Common myeloid progenitor, CD34-positive (primary cell): ENCODE results near the gene KCNN3.

ENCODE experiments used
- CTCF ChIA-PET: fragments of 350-600 bp; sonication (Branson Sonifier 250); formaldehyde crosslinking; loops from one replicate; lab custom pipeline; 2021; ENCODE audit warnings: antibody characterized with exemption; lab: Charles Lee
- POLR2A ChIA-PET: fragments of 350-600 bp; sonication (Branson Sonifier 250); formaldehyde crosslinking; loops from one replicate; lab custom pipeline; 2021; ENCODE audit warnings: antibody characterized with exemption; lab: Charles Lee
- DNase-seq, 3 donors: peaks; one replicate each; pipeline versions ENCODE4 v3.0.0 to v3.0.0-alpha.2; 2013
- H3K27ac ChIP-seq, 2 experiments: 1 replicate in 1 of 2; 2 replicates in 1 of 2; pipeline ENCODE4 v1.7.0; 2013; ENCODE audit warnings: inconsistent platforms in 2 of 2, low read length in 2 of 2, mild to moderate bottlenecking in 2 of 2, low read depth in 1 of 2, moderate library complexity in 1 of 2; ENCODE audit not compliant: severe bottlenecking in 2 of 2, insufficient read depth in 1 of 2, poor library complexity in 1 of 2
- H3K27me3 ChIP-seq, 5 experiments: replicated peaks in 2 of 5; 1 replicate in 3 of 5; 2 replicates in 2 of 5; pipeline versions ENCODE4 v1.6.1 to v1.7.0; 2013; ENCODE audit warnings: low read length in 4 of 5, mild to moderate bottlenecking in 2 of 5, moderate library complexity in 2 of 5, inconsistent platforms in 1 of 5; ENCODE audit not compliant: insufficient read depth in 5 of 5, control insufficient read depth in 4 of 5
- H3K36me3 ChIP-seq, 4 experiments: 1 replicate in 2 of 4; 2 replicates in 2 of 4; pipeline versions ENCODE4 v1.6.1 to v1.7.0; 2013; ENCODE audit warnings: low read length in 3 of 4, control low read depth in 1 of 4, mild to moderate bottlenecking in 1 of 4; ENCODE audit not compliant: control insufficient read depth in 4 of 4, insufficient read depth in 4 of 4
- H3K4me1 ChIP-seq, 4 experiments: 1 replicate in 3 of 4; 2 replicates in 1 of 4; pipeline versions ENCODE4 v1.6.1 to v1.7.1; 2013; ENCODE audit warnings: low read length in 3 of 4, mild to moderate bottlenecking in 3 of 4, control low read depth in 1 of 4, inconsistent platforms in 1 of 4, moderate library complexity in 1 of 4; ENCODE audit not compliant: control insufficient read depth in 4 of 4, insufficient read depth in 4 of 4; ENCODE audit errors: control extremely low read depth in 1 of 4
- H3K4me3 ChIP-seq, 7 experiments: 1 replicate in 4 of 7; 2 replicates in 3 of 7; pipeline versions ENCODE4 v1.5.1 to v1.7.0; 2013; ENCODE audit warnings: mild to moderate bottlenecking in 7 of 7, low read length in 6 of 7, moderate library complexity in 6 of 7, inconsistent platforms in 2 of 7, low read depth in 2 of 7, control low read depth in 1 of 7; ENCODE audit not compliant: insufficient read depth in 4 of 7, control insufficient read depth in 1 of 7; ENCODE audit errors: extremely low read depth in 1 of 7
- H3K9me3 ChIP-seq, 5 experiments: 1 replicate in 4 of 5; 2 replicates in 1 of 5; pipeline versions ENCODE4 v1.6.1 to v1.7.1; 2013; ENCODE audit warnings: low read length in 4 of 5, mild to moderate bottlenecking in 2 of 5, inconsistent platforms in 1 of 5, low read depth in 1 of 5, moderate library complexity in 1 of 5; ENCODE audit not compliant: control insufficient read depth in 4 of 5, insufficient read depth in 2 of 5; ENCODE audit errors: control extremely low read depth in 1 of 5
- WGBS: methylation state at CpG from one replicate; pipeline ENCODE4 v1.1.5; 2013; ENCODE audit not compliant: insufficient coverage; 5-methylcytosine and 5-hydroxymethylcytosine counted together

KCNN3 gene

GRCh38 chr1:154865442-154866256 is 4.4 kb downstream of the KCNN3 start:
- H3K27ac ChIP-seq, result no peak overlapping the region
- H3K4me3 ChIP-seq, result no peak overlapping the region
- 83% methylated on average over 4 of the region's 5 CpGs for WGBS
- H3K27me3 ChIP-seq, result peaks cover 0 to 40% (median 13%) of the 10 kb centered on the region in 5 experiments
- peaks cover 0 to 40% (median 27%) of the 10 kb centered on the region in 4 experiments for H3K4me1 ChIP-seq
- CTCF ChIA-PET, result interaction anchor here (0.7 to 5.7 kb wide), 8 partner anchors 8 to 216 kb away, joined by 3 to 30 read pairs (median 4); no protein-coding TSS in a partner anchor
- H3K9me3 ChIP-seq, result no peaks in the 10 kb centered on the region
- no peak for DNase-seq
- H3K36me3 ChIP-seq, result no peaks in the 10 kb centered on the region
- POLR2A ChIA-PET, result no interaction called here

GRCh38 chr1:154864189-154864975 is 5.7 kb downstream of the KCNN3 start:
- Histone ChIP-seq H3K4me1 (peaks cover 0 to 37% (median 18%) of the 10 kb centered on the region in 4 experiments), H3K36me3 (no peaks in the 10 kb centered on the region), H3K9me3 (no peaks in the 10 kb centered on the region), H3K27me3 (peaks cover 0 to 32% (median 13%) of the 10 kb centered on the region in 5 experiments), H3K4me3 (no peak overlapping the region), H3K27ac (no peak overlapping the region)
- CTCF ChIA-PET, result interaction anchor here (2.9 to 3.7 kb wide), 2 partner anchors 12 to 14 kb away, joined by 10 to 15 read pairs; no protein-coding TSS in a partner anchor
- POLR2A ChIA-PET, result no interaction called here
- DNase-seq, result no peak
- 76% methylated on average over 5 of the region's 8 CpGs for WGBS

GRCh38 chr1:154863315-154864174 is 6.5 kb downstream of the KCNN3 start:
- no peak for DNase-seq
- Histone ChIP-seq H3K27me3 (peaks cover 0 to 24% (median 10%) of the 10 kb centered on the region in 5 experiments), H3K27ac (no peak overlapping the region), H3K9me3 (no peaks in the 10 kb centered on the region), H3K36me3 (no peaks in the 10 kb centered on the region), H3K4me1 (peaks cover 0 to 31% (median 10%) of the 10 kb centered on the region in 4 experiments), H3K4me3 (no peak overlapping the region)
- POLR2A ChIA-PET, result no interaction called here
- CTCF ChIA-PET, result interaction anchor here (1.3 kb wide), 1 partner anchor 13 kb away, joined by 3 read pairs; no protein-coding TSS in a partner anchor
- 94% methylated on average over 14 of the region's 16 CpGs for WGBS

- Histone ChIP-seq H3K27me3 (peaks cover 0 to 18% (median 7%) of the 10 kb centered on the region in 5 experiments), H3K4me1 (peaks cover 0 to 29% (median 6%) of the 10 kb centered on the region in 4 experiments), H3K27ac (no peak overlapping the region), H3K9me3 (no peaks in the 10 kb centered on the region), H3K4me3 (no peak overlapping the region), H3K36me3 (no peaks in the 10 kb centered on the region)
- WGBS, result 95% methylated on average over 4 of the region's 13 CpGs
- POLR2A ChIA-PET, result no interaction called here
- CTCF ChIA-PET, result interaction anchor here (1.3 kb wide), 1 partner anchor 14 kb away, joined by 3 read pairs; no protein-coding TSS in a partner anchor
- DNase-seq, result no peak
Measured at GRCh38 chr1:154862907-154863306, 7.2 kb downstream of the KCNN3 start.

GRCh38 chr1:154861607-154862094 is 8.4 kb downstream of the KCNN3 start:
- DNase-seq, result no peak
- Histone ChIP-seq H3K36me3 (no peaks in the 10 kb centered on the region), H3K27me3 (peaks cover 0 to 5% (median 3%) of the 10 kb centered on the region in 5 experiments), H3K9me3 (no peaks in the 10 kb centered on the region), H3K27ac (no peak overlapping the region), H3K4me1 (peaks cover 0 to 29% (median 1%) of the 10 kb centered on the region in 4 experiments), H3K4me3 (no peak overlapping the region)
- ChIA-PET POLR2A (no interaction called here), CTCF (interaction anchor here (0.7 kb wide), 1 partner anchor 87 kb away, joined by 4 read pairs; no protein-coding TSS in a partner anchor)
- 88% methylated on average over 12 of the region's 12 CpGs for WGBS

GRCh38 chr1:154860156-154860870 is 9.8 kb downstream of the KCNN3 start:
- H3K4me3 ChIP-seq, result no peak overlapping the region
- peaks cover 0 to 20% (median 1%) of the 10 kb centered on the region in 4 experiments for H3K4me1 ChIP-seq
- ChIA-PET POLR2A (no interaction called here), CTCF (interaction anchor here (0.6 to 2.7 kb wide), 5 partner anchors 10 to 322 kb away, joined by 3 to 7 read pairs (median 5); no protein-coding TSS in a partner anchor)
- H3K27ac ChIP-seq, result no peak overlapping the region
- 82% methylated on average over 10 of the region's 12 CpGs for WGBS
- peak in 1 of 3 donors; percentile 30 for DNase-seq
- no peaks in the 10 kb centered on the region for H3K9me3 ChIP-seq
- H3K36me3 ChIP-seq, result no peaks in the 10 kb centered on the region
- H3K27me3 ChIP-seq, result peaks cover 0 to 3% (median 0%) of the 10 kb centered on the region in 5 experiments
